ENCODE data around the gene PIK3AP1. TPM values are rescaled to one million over a fixed set of nuclear protein-coding genes. Genes with fewer than 3 reads are reported as not detected.
A peak's percentile ranks its signal among the peaks of the same experiment; 100 is the strongest.

Gene PIK3AP1
- total RNA-seq, 4 donors from 2014 or later = 16.6 to 34.7 (median 29.7) TPM

GRCh38 chr10:96588616-96589419 is 131.5 kb downstream of the PIK3AP1 start:
- no peak for ATAC-seq (ENCODE audit: low FRiP score)
- DNase-seq (ENCODE audit: low spot score) = no peak

GRCh38 chr10:96588060-96588554 is 132.2 kb downstream of the PIK3AP1 start:
- no peak for TF ChIP-seq CTCF (IDR thresholded peaks at IDR 0.05)
- no peak for DNase-seq (ENCODE audit: low spot score)
- no peak for ATAC-seq (ENCODE audit: low FRiP score)

More at GRCh38 chr10:96588616-96589419, 131.5 kb downstream of the PIK3AP1 start:
- no peak for TF ChIP-seq CTCF (IDR thresholded peaks at IDR 0.05)

DNA sequence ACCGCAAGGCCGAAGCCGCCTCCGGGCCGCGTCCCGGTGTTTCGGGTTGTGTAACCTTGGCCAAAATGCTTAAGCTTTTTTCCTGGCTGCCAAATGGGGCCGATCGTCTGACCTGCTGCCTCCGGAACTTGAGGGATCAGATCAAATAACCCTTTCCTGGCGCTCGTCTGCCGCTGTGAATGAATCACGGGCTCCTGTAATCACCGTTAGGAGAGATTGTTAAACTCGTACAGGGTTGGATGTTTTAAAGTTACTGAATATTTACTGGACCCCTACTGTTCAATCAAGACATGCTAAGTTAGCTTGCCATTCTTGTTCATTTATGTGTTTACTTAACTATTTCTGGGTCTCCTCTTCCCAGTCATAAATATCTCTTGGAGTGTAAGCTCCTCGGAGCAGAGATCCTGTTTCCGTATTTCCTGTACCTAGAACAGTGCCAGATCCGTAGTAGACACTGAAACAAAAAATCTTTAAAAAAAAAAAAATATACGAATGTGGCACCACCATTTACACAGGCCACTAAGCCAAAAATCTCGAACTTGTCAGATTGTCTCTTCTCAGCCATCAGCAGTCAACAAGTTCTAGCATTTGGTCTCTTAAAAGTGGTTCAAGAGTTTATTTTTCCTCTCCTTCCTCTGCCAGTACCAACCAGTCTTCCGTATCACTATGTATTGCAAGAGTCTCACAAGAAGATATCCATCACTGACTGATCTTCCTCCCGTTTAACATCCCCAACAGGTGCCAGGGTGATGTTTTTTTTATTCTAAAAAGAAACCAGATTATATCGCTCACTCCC is 132.9 kb downstream of the PIK3AP1 start:
- DNase-seq (ENCODE audit: low spot score) (no peak), ATAC-seq (ENCODE audit: low FRiP score) (peak; percentile 77)
- TF ChIP-seq CTCF (IDR thresholded peaks at IDR 0.05) = no peak

DNA sequence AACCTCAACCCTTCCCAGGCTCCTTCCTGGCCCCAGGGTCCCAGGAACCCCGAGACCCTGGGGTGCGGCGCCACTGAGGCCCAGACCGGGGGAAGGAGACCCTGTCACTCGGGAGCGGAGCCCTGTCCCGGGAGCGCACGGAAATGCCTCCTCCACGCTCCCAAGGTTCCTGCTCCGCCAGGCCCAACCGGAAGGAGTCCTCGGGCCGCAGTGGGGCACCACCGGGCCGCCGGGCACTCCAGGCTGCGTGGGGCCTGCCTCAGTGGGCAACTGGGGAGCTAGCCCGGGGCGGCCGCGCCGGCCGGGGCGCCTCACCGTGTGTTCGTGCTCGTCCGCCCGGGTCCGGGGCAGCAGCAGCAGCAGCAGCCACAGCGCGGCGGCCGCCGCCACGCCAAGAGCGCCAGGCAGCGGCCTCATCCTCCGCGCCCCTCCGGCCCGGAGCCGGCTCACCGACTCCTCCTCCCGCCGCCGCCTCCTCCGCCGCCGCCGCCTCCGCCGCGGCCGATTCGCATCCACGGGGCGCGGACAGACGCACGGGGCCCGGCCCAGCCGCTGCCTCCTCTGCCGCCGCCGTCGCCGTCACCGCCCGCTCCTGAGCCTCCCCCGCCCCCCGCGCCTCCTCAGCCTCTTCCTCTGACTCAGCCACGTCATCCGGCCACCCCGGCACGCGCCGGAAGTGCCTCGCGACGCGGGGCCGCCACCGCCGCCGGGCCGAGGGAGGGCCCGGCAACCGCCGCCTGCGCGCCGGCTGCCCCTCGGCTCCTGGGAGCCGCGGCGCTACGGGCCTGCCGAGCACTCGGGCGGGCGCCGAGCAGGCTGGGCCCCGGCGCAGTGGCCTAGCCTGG is 133.7 kb downstream of the PIK3AP1 start, which contains the start of gene TM9SF3:
TSS of gene TM9SF3 (minus strand) at position 594 of the 845 bp plus-strand sequence. CDS start at position 417, 177 bp downstream.
- no peak for TF ChIP-seq CTCF (IDR thresholded peaks at IDR 0.05)
- ATAC-seq (ENCODE audit: low FRiP score) (peak; percentile 87), DNase-seq (ENCODE audit: low spot score) (peak; percentile 73)

- no peak for TF ChIP-seq CTCF (IDR thresholded peaks at IDR 0.05)
- DNase-seq (ENCODE audit: low spot score) (no peak), ATAC-seq (ENCODE audit: low FRiP score) (no peak)
These were observed 134.4 kb downstream of the PIK3AP1 start for GRCh38 chr10:96585736-96586418.

DNA sequence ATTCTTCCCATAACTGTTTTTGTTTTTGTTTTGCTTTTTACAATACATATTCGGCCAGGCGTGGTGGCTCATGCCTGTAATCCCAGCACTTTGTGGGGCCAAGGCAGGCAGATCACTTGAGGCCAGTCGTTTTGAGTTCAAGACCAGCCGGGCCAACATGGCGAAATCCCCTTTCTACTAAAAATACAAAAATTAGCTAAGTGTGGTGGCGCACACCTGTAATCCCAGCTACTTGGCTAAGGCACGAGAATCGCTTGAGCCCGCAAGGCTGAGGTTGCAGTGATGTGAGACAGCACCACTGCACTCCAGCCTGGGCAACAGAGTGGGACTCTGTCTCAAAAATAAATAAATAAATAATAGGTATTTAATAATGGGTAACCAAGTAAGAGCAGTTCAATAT is 135.8 kb downstream of the PIK3AP1 start:
- DNase-seq (ENCODE audit: low spot score) = no peak
- ATAC-seq (ENCODE audit: low FRiP score) = no peak
- no peak for TF ChIP-seq CTCF (IDR thresholded peaks at IDR 0.05)
